22Rv1 (cell line): ENCODE results near the gene AAK1.

Source experiments
- CTCF ChIP-seq: fragments of 450-650 bp; IDR thresholded peaks from 2 replicates; pipeline ENCODE4 v1.5.1; 2017; ENCODE audit warnings: mild to moderate bottlenecking
- ZFX ChIP-seq: fragments of 450-650 bp; IDR thresholded peaks from 2 replicates; pipeline ENCODE4 v1.6.1; 2017; ENCODE audit warnings: antibody characterized with exemption, borderline replicate concordance

GRCh38 chr2:69581774-69582581 lies 61.6 kb downstream of the AAK1 start:
- TF ChIP-seq CTCF (no peak), ZFX (no peak)
